IPS DF 19.7 (cell line): ENCODE results near the gene TNS3.

Source experiments
- DNase-seq: peaks from one replicate; pipeline ENCODE4 v3.0.0-alpha.2; 2013; ENCODE audit warnings: low read depth, low spot score

Gene TNS3

GRCh38 chr7:47368190-47368812, 213.6 kb downstream of the TNS3 start:
- no peak for DNase-seq

GRCh38 chr7:47367369-47367768, 214.5 kb downstream of the TNS3 start:
- no peak for DNase-seq

DNA sequence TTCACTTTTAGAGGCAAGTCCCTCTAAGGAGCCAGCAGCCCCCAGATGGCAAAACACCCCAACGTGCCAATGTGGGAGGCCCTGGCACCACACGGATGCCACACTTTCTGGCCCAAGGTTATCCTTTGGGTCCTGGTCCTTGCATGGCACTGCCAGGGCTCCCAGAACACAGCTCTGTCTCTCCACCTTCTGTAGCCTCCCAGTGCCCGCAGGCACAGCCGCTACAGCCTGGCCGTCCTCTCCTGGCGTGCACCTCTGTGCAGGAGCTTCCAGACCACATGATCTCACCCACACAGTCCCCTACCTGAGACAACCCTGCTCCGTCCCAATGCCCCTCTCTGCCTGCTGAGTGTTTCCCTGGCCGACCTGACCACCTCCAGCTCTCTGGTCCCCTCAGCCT, 215.0 kb downstream of the TNS3 start:
- no peak for DNase-seq

- no peak for DNase-seq
Measured at GRCh38 chr7:47366211-47366610, 215.7 kb downstream of the TNS3 start.

DNA sequence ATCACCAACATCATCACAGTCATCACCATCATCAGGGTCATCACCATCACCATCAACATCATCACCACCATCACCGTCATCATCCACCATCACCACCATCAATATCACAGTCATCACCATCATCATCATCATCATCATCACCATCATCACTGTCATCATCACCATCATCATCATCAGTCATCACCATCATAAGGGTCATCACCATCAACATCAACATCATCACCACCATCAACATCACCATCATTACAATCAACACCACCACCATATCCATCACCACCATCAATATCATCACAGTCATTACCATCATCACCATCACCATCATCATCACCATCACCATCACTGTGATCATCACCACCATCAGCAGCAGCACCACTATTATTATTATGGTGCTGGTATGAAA, 218.9 kb downstream of the TNS3 start:
- no peak for DNase-seq

DNA sequence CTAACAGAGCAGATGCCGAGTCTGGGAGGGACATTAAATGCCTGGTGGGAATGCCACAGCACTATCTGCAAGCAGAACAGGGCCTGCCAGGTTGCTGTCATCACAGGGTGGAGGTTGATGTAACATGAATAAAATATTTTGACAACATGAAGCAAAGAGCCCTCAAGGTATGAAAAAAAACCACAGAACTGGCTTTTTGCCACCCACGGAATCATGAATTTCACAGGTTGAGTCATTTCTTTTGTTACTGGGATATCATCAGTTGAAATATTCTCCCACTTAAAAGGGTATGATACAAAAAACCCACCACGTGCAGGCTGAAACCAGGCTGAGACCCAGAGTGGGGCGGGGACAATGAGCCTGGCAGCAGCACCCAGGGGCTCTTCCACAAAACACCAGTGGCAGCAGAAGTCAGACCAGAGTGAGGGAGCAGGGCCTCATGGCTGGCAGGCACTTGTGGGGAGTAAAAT, 220.1 kb downstream of the TNS3 start:
- DNase-seq = no peak

DNA sequence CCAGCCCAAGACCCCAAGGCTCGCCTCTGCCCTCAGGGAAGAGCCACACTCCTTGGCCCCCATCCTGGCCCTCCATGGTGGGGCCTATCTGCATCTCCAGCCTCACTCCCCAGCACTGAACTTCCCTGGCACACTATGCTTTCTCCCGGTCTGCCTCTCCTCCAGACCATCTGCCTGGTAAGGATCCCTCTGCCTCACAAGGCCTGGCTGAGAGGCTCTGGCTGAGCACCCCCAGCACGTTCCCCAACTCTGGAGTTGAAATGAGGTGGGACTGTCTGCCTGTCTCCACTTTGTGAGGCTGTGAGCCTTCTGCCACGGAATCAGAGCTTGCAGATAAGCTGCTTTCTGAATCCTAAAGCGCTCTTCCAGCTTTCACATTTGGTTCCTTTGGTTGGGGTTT, 220.7 kb downstream of the TNS3 start:
- DNase-seq = no peak

GRCh38 chr7:47360301-47360900, 221.5 kb downstream of the TNS3 start:
- DNase-seq = no peak

DNA sequence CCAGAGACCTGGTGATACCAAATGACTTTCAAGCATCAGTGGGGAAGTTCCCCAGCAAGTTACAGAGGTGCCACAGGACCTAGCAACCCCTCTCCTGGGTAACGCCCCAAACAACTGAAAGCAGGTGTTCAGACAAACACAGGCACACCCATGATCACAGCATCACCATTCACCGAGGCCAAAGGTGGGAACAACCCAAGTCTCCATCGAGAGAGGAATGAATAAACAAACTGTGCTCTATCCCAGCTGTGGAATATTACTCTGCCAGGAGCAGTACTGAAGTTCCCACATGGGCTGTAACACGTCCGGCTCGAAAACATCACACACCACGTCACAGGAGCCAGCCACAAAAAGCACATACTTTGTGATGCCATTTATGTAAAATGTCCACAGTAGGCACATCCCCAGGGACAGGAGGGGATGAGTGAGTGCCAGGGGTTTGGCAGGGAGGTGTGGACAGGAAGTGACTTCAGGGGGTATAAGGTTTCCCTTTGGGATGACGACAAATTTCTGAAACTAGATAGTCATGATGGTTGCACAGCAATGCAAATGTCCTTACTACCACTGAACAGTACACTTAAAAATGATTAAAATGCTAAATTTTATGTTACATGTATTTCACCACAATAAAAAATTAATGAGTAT, 222.8 kb downstream of the TNS3 start:
- no peak for DNase-seq

DNA sequence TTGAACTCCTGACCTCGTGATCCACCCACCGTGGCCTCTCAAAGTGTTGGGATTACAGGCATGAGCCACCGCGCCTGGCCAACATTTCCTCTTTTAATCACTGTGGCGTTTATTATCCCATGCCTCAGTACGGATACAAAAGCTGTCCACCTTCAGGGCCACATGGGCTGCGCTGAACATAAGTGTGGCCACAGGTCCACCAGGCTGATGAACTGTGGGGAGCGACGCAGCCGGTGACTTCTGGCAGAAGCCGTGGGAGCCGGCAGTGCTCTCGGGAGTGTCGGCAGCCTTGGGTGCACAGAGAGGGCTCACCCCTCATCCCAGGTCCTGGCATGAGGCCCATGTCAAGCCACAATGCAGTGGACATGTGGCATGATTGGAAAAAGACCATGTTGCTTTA, 223.6 kb downstream of the TNS3 start:
- DNase-seq = no peak

DNA sequence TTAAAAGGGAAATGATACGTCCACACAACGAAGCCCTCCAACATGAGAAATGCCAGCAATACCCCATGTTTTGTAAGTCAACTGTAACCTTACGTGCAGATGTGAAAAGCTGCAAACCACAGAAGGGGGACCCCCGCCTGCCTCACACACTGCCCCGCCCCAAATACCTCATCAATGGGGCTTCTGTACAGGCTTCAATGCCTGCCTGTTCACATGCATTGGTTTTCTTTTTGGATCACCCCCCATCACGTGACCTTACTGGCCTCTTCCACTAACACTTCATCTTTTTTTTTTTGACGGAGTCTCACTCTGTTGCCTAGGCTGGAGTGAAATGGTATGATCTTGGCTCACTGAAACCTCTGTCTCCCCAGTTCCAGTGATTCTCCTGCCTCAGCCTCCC, 224.0 kb downstream of the TNS3 start:
- DNase-seq = no peak

DNA sequence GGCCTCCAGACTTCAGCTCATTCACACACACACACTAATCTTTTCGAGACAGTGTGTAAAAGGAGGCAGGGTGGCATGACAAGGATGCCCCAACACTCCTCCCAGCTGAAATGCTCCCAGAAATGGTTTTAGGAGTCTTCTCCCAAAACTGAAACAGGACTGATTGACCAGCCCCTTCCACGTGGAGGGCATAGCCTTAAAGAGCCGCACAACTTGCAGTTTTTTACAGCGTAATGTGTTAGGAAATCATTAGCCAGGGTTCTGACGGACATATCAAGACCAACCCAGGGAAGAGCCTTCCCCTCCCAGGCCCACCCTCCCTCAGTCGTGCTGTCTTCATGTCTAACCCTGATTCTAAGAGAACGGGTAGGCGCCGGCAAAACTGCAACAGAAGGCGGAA, 224.6 kb downstream of the TNS3 start:
- no peak for DNase-seq

GRCh38 chr7:47356261-47356660, 225.7 kb downstream of the TNS3 start:
- DNase-seq = no peak

GRCh38 chr7:47355684-47356083, 226.2 kb downstream of the TNS3 start:
- no peak for DNase-seq

DNA sequence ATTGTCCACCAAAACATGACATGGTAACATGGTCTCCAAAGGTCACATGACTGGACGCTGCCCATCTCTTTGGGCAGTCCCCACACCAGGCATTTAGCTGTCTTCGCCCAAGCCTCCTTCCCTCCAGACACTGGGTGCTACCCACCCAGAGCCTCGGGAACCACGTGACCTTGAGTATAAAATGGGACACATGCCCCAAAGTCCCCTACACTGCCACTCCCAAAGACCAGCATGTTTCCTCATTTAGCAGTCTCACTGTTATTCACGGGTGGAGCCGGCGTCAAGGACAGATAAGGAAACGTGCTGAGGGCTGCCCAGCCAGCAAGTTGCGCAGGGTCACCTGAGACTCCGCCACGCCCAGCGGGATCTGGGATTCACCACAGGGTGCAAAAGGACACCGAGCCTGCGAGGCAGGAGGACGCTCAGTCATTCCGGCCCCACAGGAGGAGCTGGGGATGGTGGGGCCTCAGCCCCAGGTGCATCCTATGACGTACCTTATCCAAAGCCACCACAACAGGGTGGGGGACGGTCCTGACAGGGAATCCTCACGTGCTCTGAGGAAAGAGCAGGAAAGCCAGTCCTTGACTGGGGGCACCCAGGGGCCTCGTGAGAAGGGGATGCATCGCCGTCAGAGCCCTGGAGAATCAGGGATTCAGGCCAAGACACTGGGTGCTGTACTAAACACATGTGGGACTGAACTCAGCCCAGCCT, 226.9 kb downstream of the TNS3 start:
- no peak for DNase-seq

GRCh38 chr7:47354071-47354470, 227.8 kb downstream of the TNS3 start:
- DNase-seq = no peak

- DNase-seq = no peak
Measured at GRCh38 chr7:47352394-47352968, 229.4 kb downstream of the TNS3 start.

DNA sequence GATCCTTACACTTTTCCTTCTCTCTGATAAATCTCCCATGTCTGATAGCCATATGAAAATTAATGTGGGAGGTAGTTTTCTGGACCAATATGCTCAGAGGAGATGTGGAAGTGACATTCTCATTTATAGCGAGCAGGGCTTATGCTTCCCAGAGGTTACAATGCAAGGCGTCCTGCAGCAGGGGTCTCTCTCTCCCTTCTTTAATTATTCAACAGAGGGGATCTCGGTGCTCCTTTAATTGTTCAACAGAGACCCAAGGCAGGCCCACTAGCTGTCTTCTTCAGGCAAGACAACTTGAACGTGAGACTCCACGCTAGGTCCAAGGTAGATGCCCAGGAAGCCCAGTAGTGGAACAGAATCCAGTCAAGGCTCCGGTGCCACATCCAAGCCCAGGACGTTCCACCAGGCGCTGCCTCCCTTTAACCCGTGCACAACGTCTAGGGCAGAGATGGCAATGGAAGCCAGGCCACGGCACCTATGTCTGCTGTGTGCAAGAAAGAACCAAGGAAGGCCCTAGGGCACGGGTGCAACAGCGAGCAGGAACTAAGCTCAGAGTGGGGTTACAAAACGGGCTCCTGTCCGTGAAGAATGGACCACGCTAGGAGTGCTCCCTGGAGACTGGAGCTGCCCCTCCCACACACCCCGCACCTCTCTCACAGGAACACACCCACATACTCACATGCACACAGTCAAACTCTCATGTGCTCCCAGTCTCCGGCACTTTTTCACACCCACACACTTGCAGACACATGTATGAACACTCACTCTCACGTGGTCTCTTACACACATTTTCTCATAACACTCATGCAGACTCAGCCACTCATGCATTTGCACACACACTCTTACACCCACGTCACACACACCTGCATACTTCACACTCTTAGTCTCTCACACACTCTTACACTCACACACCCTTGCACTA, 230.4 kb downstream of the TNS3 start:
- DNase-seq = no peak

- DNase-seq = no peak
Measured at GRCh38 chr7:47350425-47350824, 231.5 kb downstream of the TNS3 start.

DNA sequence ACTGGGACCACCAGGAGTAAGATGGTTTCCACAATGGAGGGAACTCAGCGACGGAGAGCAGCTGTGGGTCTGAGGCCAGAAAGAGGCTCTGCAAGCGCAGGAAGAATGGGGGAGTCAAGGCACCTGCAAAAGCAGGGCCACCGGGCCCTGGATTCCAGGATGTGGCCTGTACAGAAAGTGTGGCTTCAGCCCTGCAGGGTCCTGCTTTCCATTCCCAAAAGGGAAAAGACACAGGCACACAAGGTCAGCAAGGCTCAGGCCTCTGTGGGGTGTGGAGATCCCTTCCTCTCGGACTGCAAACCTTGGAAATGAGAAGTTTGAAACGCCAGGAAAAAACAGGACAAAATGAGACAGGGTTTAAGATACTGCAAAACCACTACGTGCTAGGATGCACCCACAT, 232.5 kb downstream of the TNS3 start:
- DNase-seq = no peak

DNA sequence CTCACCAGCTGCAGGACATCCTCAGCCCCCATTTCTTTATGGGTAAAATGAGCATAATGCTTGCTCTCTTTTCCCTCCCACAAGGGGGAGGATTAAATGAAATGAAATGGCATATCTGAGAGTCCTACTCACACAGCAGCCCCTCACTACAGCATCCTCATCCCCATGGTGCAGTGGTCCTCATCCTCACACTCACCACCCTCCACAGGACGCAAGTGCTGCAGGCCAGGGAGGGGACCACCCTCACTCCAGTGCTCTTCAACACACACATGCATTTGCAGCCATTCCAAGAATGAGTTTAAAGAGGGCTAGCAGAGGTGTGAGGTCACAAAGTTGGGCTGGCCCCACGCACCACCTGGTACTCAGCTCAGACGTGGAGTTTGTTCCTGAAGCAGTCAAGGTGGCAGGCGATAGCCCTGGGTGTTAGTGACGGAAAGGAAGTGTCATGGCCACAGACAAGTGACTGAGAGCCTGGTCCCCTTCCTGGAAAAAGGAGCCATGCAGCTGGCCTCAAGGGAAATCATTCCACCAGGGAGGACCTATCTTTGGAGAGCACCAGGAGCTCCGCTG, 234.0 kb downstream of the TNS3 start:
- DNase-seq = no peak
